Activated CD8-positive, alpha-beta memory T cell treated with anti-CD3 and anti-CD28 coated beads, Interleukin-2, amount 10 ng/mL, durations not matched to agents 7 days and 5 days (primary cell): ENCODE results near the gene SLC16A13. TPM values are rescaled to one million over a fixed set of nuclear protein-coding genes. Genes with fewer than 3 reads are reported as not detected.
"Not testable (repeated sequence)": the region's sequence is repeated elsewhere in the genome, so short reads cannot be mapped to it uniquely, and the experiment has no call there.

Source experiments
- ATAC-seq: fragments of 150-1000 bp; cut with Tn5 transposase; one replicate; pipeline ENCODE4 v1.10.0; 2021; ENCODE audit warnings: moderate library complexity
- CTCF ChIA-PET: fragments of 350-600 bp; sonication (Branson Sonifier 250); formaldehyde crosslinking; loops from one replicate; lab custom pipeline; 2021; ENCODE audit warnings: antibody characterized with exemption; lab: Charles Lee
- DNase-seq: peaks from one replicate; pipeline ENCODE4 v3.0.0-alpha.2; 2020
- H3K27ac Mint-ChIP-seq: one replicate; pipeline ENCODE4 v1.8.0; 2021; ENCODE audit warnings: mild to moderate bottlenecking, mixed read lengths
- H3K27me3 Mint-ChIP-seq: one replicate; pipeline ENCODE4 v1.8.0; 2021; ENCODE audit warnings: mixed read lengths
- H3K36me3 Mint-ChIP-seq: one replicate; pipeline ENCODE4 v1.8.0; 2021; ENCODE audit warnings: mild to moderate bottlenecking, mixed read lengths
- H3K4me1 Mint-ChIP-seq: one replicate; pipeline ENCODE4 v1.8.0; 2021; ENCODE audit warnings: mixed read lengths
- H3K4me3 Mint-ChIP-seq: one replicate; pipeline ENCODE4 v1.8.0; 2021; ENCODE audit warnings: mild to moderate bottlenecking, moderate library complexity, mixed read lengths
- H3K9me3 Mint-ChIP-seq: one replicate; pipeline ENCODE4 v1.8.0; 2022; ENCODE audit warnings: low read depth, mixed read lengths
- total RNA-seq, 2 experiments: library from RNA; stranded (reverse); gene quantifications; one replicate each; pipeline ENCODE4 v1.2.3, GENCODE V29; 2021

Gene SLC16A13
- total RNA-seq = 10 to 100 TPM; 19.0 to 34.1 TPM

GRCh38 chr17:7035591-7036368 lies at the start of gene SLC16A13:
Gene SLC16A13, plus strand, starts transcription at chr17:7036015. Its CDS starts 368 bp downstream, at chr17:7036383.
- peak within 1 kb of the TSS; percentile 95 for H3K27ac Mint-ChIP-seq
- DNase-seq (peak; percentile 100), ATAC-seq (peak; percentile 95)
- peaks cover 12% of the 10 kb centered on the region for H3K36me3 Mint-ChIP-seq
- CTCF ChIA-PET = interaction anchor here (0.8 to 1.7 kb wide), 14 partner anchors 9 to 579 kb away, joined by 3 to 21 read pairs (median 6); partner anchors contain the start of genes BCL6B, FXR2, RNASEK and SLC16A11
- H3K4me1 Mint-ChIP-seq = peaks cover 67% of the 10 kb centered on the region
- H3K4me3 Mint-ChIP-seq = peak within 1 kb of the TSS; percentile 88
- H3K27me3 Mint-ChIP-seq = no peaks in the 10 kb centered on the region
- H3K9me3 Mint-ChIP-seq = no peaks in the 10 kb centered on the region

- Mint-ChIP-seq H3K27me3 (peaks cover 4% of the 10 kb centered on the region), H3K36me3 (no peaks in the 10 kb centered on the region), H3K9me3 (no peaks in the 10 kb centered on the region), H3K4me1 (peaks cover 2% of the 10 kb centered on the region), H3K4me3 (no peak overlapping the region), H3K27ac (no peak overlapping the region)
- ATAC-seq (no peak), DNase-seq (no peak)
- CTCF ChIA-PET = no interaction called here
These were observed 49.1 kb upstream of the SLC16A13 start for GRCh38 chr17:6986676-6987075.

- Mint-ChIP-seq H3K4me3 (no peak overlapping the region), H3K9me3 (no peaks in the 10 kb centered on the region), H3K36me3 (peaks cover 1% of the 10 kb centered on the region), H3K4me1 (no peaks in the 10 kb centered on the region), H3K27ac (no peak overlapping the region), H3K27me3 (no peaks in the 10 kb centered on the region)
- ATAC-seq (no peak), DNase-seq (no peak)
- CTCF ChIA-PET = interaction anchor here (0.9 to 1.2 kb wide), 2 partner anchors 13 to 15 kb away, joined by 3 to 4 read pairs; no protein-coding TSS in a partner anchor
These were observed 46.0 kb upstream of the SLC16A13 start for GRCh38 chr17:6989779-6990178.

- not testable (repeated sequence) for H3K27ac Mint-ChIP-seq, H3K4me1 Mint-ChIP-seq, H3K27me3 Mint-ChIP-seq, H3K4me3 Mint-ChIP-seq, H3K9me3 Mint-ChIP-seq, ATAC-seq, DNase-seq
- H3K36me3 Mint-ChIP-seq = peaks cover 16% of the 10 kb centered on the region
- CTCF ChIA-PET = interaction anchor here (1.0 to 1.5 kb wide), 3 partner anchors 11 to 150 kb away, joined by 3 to 4 read pairs (median 4); no protein-coding TSS in a partner anchor
These were observed 42.2 kb upstream of the SLC16A13 start for GRCh38 chr17:6993613-6994056.

GRCh38 chr17:6994118-6994598 lies 41.7 kb upstream of the SLC16A13 start:
- no peak overlapping the region for H3K27ac Mint-ChIP-seq
- H3K27me3 Mint-ChIP-seq = no peaks in the 10 kb centered on the region
- ATAC-seq (no peak), DNase-seq (no peak)
- CTCF ChIA-PET = interaction anchor here (1.0 to 1.5 kb wide), 2 partner anchors 10 to 150 kb away, joined by 4 read pairs; no protein-coding TSS in a partner anchor
- no peaks in the 10 kb centered on the region for H3K9me3 Mint-ChIP-seq
- H3K4me1 Mint-ChIP-seq = no peaks in the 10 kb centered on the region
- H3K4me3 Mint-ChIP-seq = no peak overlapping the region
- peaks cover 17% of the 10 kb centered on the region for H3K36me3 Mint-ChIP-seq

- Mint-ChIP-seq H3K9me3 (no peaks in the 10 kb centered on the region), H3K4me3 (no peak overlapping the region), H3K36me3 (peaks cover 19% of the 10 kb centered on the region), H3K27ac (no peak overlapping the region), H3K27me3 (no peaks in the 10 kb centered on the region), H3K4me1 (no peaks in the 10 kb centered on the region)
- DNase-seq = no peak
- CTCF ChIA-PET = interaction anchor here (0.9 kb wide), 1 partner anchor 10 kb away, joined by 3 read pairs; no protein-coding TSS in a partner anchor
- ATAC-seq = no peak
These were observed 41.1 kb upstream of the SLC16A13 start for GRCh38 chr17:6994666-6995256.

GRCh38 chr17:6995500-6996255 lies 40.1 kb upstream of the SLC16A13 start, which contains the start of gene ALOX12:
Gene ALOX12, plus strand, starts transcription at chr17:6996049. Its CDS starts 69 bp downstream, at chr17:6996118.
- H3K27ac Mint-ChIP-seq = no peak within 1 kb of the TSS
- CTCF ChIA-PET = interaction anchor here (0.9 to 1.4 kb wide), 2 partner anchors 9 to 85 kb away, joined by 3 to 6 read pairs; no protein-coding TSS in a partner anchor

GRCh38 chr17:6996256-6997011 lies 39.4 kb upstream of the SLC16A13 start:
- Mint-ChIP-seq H3K4me1 (no peaks in the 10 kb centered on the region), H3K27me3 (no peaks in the 10 kb centered on the region), H3K4me3 (no peak overlapping the region), H3K9me3 (no peaks in the 10 kb centered on the region), H3K27ac (no peak overlapping the region), H3K36me3 (peaks cover 25% of the 10 kb centered on the region)
- no peak for ATAC-seq
- CTCF ChIA-PET = interaction anchor here (1.4 kb wide), 1 partner anchor 85 kb away, joined by 6 read pairs; no protein-coding TSS in a partner anchor
- DNase-seq = no peak

More at GRCh38 chr17:6995500-6996255, 40.1 kb upstream of the SLC16A13 start, which contains the start of gene ALOX12:
- Mint-ChIP-seq H3K4me3 (no peak within 1 kb of the TSS), H3K4me1 (no peaks in the 10 kb centered on the region), H3K27me3 (no peaks in the 10 kb centered on the region), H3K9me3 (no peaks in the 10 kb centered on the region), H3K36me3 (peaks cover 22% of the 10 kb centered on the region)
- DNase-seq (no peak), ATAC-seq (no peak)

GRCh38 chr17:6997171-6997570 lies 38.6 kb upstream of the SLC16A13 start:
- H3K27me3 Mint-ChIP-seq = no peaks in the 10 kb centered on the region
- no peak overlapping the region for H3K27ac Mint-ChIP-seq
- CTCF ChIA-PET = no interaction called here
- no peak overlapping the region for H3K4me3 Mint-ChIP-seq
- ATAC-seq = no peak
- H3K4me1 Mint-ChIP-seq = no peaks in the 10 kb centered on the region
- no peaks in the 10 kb centered on the region for H3K9me3 Mint-ChIP-seq
- DNase-seq = no peak
- H3K36me3 Mint-ChIP-seq = peaks cover 29% of the 10 kb centered on the region

- H3K36me3 Mint-ChIP-seq = peaks cover 32% of the 10 kb centered on the region
- no peak overlapping the region for H3K4me3 Mint-ChIP-seq
- no peaks in the 10 kb centered on the region for H3K27me3 Mint-ChIP-seq
- H3K4me1 Mint-ChIP-seq = no peaks in the 10 kb centered on the region
- CTCF ChIA-PET = interaction anchor here (0.6 to 2.8 kb wide), 4 partner anchors 21 to 88 kb away, joined by 3 to 14 read pairs (median 5); no protein-coding TSS in a partner anchor
- no peak for ATAC-seq
- no peaks in the 10 kb centered on the region for H3K9me3 Mint-ChIP-seq
- DNase-seq = no peak
- H3K27ac Mint-ChIP-seq = no peak overlapping the region
These were observed 36.8 kb upstream of the SLC16A13 start for GRCh38 chr17:6998855-6999508.

GRCh38 chr17:7001318-7001961 lies 34.4 kb upstream of the SLC16A13 start:
- H3K4me1 Mint-ChIP-seq = peaks cover 4% of the 10 kb centered on the region
- no peak overlapping the region for H3K4me3 Mint-ChIP-seq
- no peaks in the 10 kb centered on the region for H3K9me3 Mint-ChIP-seq
- peaks cover 29% of the 10 kb centered on the region for H3K36me3 Mint-ChIP-seq
- DNase-seq (peak; percentile 57), ATAC-seq (no peak)
- H3K27ac Mint-ChIP-seq = no peak overlapping the region
- CTCF ChIA-PET = interaction anchor here (1.5 to 8.2 kb wide), 4 partner anchors 44 to 91 kb away, joined by 3 to 136 read pairs (median 10); no protein-coding TSS in a partner anchor
- no peaks in the 10 kb centered on the region for H3K27me3 Mint-ChIP-seq
